K562 (cell line): ENCODE measurements around the gene LDB2. TPM values are rescaled to one million over a fixed set of nuclear protein-coding genes. Genes with fewer than 3 reads are reported as not detected.

Experiments
- ATAC-seq: fragments of 200-7000 bp; cut with Tn5 transposase; 3 replicates; pipeline ENCODE4 v1.9.1; 2020; ENCODE audit warnings: moderate library complexity
- BruUV-seq: library from RNA; stranded (reverse); fragments of 400-500 nt; replicated peaks from 2 replicates; lab custom pipeline; 2021; lab: Mats Ljungman, UMichigan
- CTCF ChIA-PET: fragments of 300-600 bp; formaldehyde crosslinking; extraction: SDS; loops from one replicate; lab custom pipeline; 2021; ENCODE audit warnings: low intra/inter-chr PET ratio; lab: Yijun Ruan, JAX
- POLR2A ChIA-PET: fragments of 300-600, 350-650 bp; sonication (Branson Sonifier 250); formaldehyde crosslinking; extraction: SDS; loops from one replicate; lab custom pipeline; 2021; ENCODE audit warnings: antibody characterized with exemption, inconsistent platforms; lab: Yijun Ruan, JAX
- DNase-seq, 4 experiments: peaks; one replicate each; pipeline versions ENCODE4 v3.0.0 to v3.0.0-alpha.2; 2011 to 2018; ENCODE audit warnings: low spot score in 3 of 4, mixed read lengths in 3 of 4; ENCODE audit errors: extremely low read depth in 1 of 4
- FAIRE-seq: peaks from 2 replicates; lab custom pipeline; 2011; peaks lifted over from hg19 to GRCh38; lab: Jason Lieb, UNC
- H2AFZ ChIP-seq: 2 replicates; pipeline ENCODE4 v1.6.0; 2011; ENCODE audit warnings: low read depth, low read length, control low read depth, inconsistent platforms
- H3K27ac ChIP-seq: fragments of 200-600 bp; 3 replicates; pipeline ENCODE4 v1.8.0; 2011; ENCODE audit warnings: low read depth, mild to moderate bottlenecking, control low read depth, inconsistent platforms, low read length, moderate library complexity, mixed read lengths; ENCODE audit errors: extremely low read depth
- H3K27me3 ChIP-seq, 2 experiments: fragments of 300-600 bp in 1 of 2; 2 replicates in 1 of 2; 3 replicates in 1 of 2; pipeline versions ENCODE4 v1.6.0 to v1.8.0; 2011; ENCODE audit warnings: inconsistent platforms in 2 of 2, low read length in 2 of 2, mild to moderate bottlenecking in 1 of 2, mixed read lengths in 1 of 2, moderate library complexity in 1 of 2; ENCODE audit not compliant: control insufficient read depth in 2 of 2, insufficient read depth in 2 of 2
- H3K36me3 ChIP-seq: fragments of 300-600 bp; 3 replicates; pipeline ENCODE4 v1.8.0; 2011; ENCODE audit warnings: mild to moderate bottlenecking, low read length, inconsistent platforms; ENCODE audit not compliant: control insufficient read depth, insufficient read depth
- H3K4me1 ChIP-seq, 2 experiments: fragments of 200-600 bp in 1 of 2; replicated peaks in 1 of 2; 2 replicates in 1 of 2; 3 replicates in 1 of 2; pipeline versions ENCODE4 v1.5.1 to v1.8.0; 2011; ENCODE audit warnings: inconsistent platforms in 2 of 2, low read length in 2 of 2, mild to moderate bottlenecking in 1 of 2, mixed read lengths in 1 of 2, moderate library complexity in 1 of 2; ENCODE audit not compliant: control insufficient read depth in 2 of 2, insufficient read depth in 2 of 2
- H3K4me2 ChIP-seq: 2 replicates; pipeline ENCODE4 v1.6.1; 2011; ENCODE audit warnings: low read length, control low read depth, inconsistent platforms, mixed read lengths; ENCODE audit not compliant: insufficient read depth
- H3K4me3 ChIP-seq: fragments of 200-600 bp; sonication (generic), shearing (Covaris generic); 2 replicates; pipeline ENCODE4 v1.5.1; 2016; ENCODE audit warnings: control low read depth, inconsistent platforms
- H3K79me2 ChIP-seq: fragments of 200-600 bp; 3 replicates; pipeline ENCODE4 v1.8.0; 2011; ENCODE audit warnings: low read length, inconsistent platforms; ENCODE audit not compliant: control insufficient read depth, insufficient read depth
- H3K9ac ChIP-seq, 2 experiments: 2 replicates each; pipeline versions ENCODE4 v1.6.0 to v1.6.1; 2011; ENCODE audit warnings: low read depth in 2 of 2, low read length in 2 of 2, control low read depth in 1 of 2, inconsistent platforms in 1 of 2, mild to moderate bottlenecking in 1 of 2, mixed read lengths in 1 of 2; ENCODE audit not compliant: insufficient read depth in 1 of 2
- H3K9me1 ChIP-seq: one replicate; pipeline ENCODE4 v1.6.0; 2011; ENCODE audit warnings: inconsistent platforms, mild to moderate bottlenecking, low read length, moderate library complexity; ENCODE audit not compliant: control insufficient read depth, insufficient read depth
- H3K9me3 ChIP-seq: replicated peaks from 2 replicates; pipeline ENCODE4 v1.5.1; 2011; ENCODE audit warnings: low read depth, low read length, inconsistent platforms; ENCODE audit not compliant: control insufficient read depth, insufficient read depth
- H4K20me1 ChIP-seq: replicated peaks from 2 replicates; pipeline ENCODE4 v1.6.1; 2011; ENCODE audit warnings: low read length, inconsistent platforms, mixed read lengths; ENCODE audit not compliant: control insufficient read depth, insufficient read depth
- ARHGAP35 ChIP-seq: fragments of 450-650 bp; IDR thresholded peaks from 2 replicates; pipeline ENCODE4 v1.6.1; 2018; ENCODE audit not compliant: partially characterized antibody
- ETV1 ChIP-seq: fragments of 450-650 bp; conservative IDR thresholded peaks from 2 replicates; pipeline ENCODE4 v1.6.1; 2016; ENCODE audit warnings: missing genetic modification characterization, control low read depth, low read depth, missing compliant biosample characterization
- GATAD2A ChIP-seq: fragments of 450-650 bp; IDR thresholded peaks from 2 replicates; pipeline ENCODE4 v1.6.1; 2017
- JUN ChIP-seq, 2 experiments: sonication (generic) in 1 of 2; formaldehyde crosslinking in 1 of 2; IDR thresholded peaks; 2 replicates each; pipeline versions ENCODE4 v1.6.1 to v1.8.0; 2012 to 2022; ENCODE audit warnings: borderline replicate concordance in 2 of 2, mild to moderate bottlenecking in 2 of 2, improper control_type of control experiment in 1 of 2, low read depth in 1 of 2, low read length in 1 of 2, missing genetic modification reagents in 1 of 2
- MAFF ChIP-seq: IDR thresholded peaks from 2 replicates; pipeline ENCODE4 v1.6.1; 2012; ENCODE audit warnings: low read length, improper control_type of control experiment
- NFRKB ChIP-seq: fragments of 450-650 bp; IDR thresholded peaks from 2 replicates; pipeline ENCODE4 v1.6.1; 2016; ENCODE audit warnings: low read depth
- PTTG1 ChIP-seq: fragments of 450-650 bp; IDR thresholded peaks from 2 replicates; pipeline ENCODE4 v1.6.1; 2016; ENCODE audit warnings: low read depth, mild to moderate bottlenecking, missing genetic modification characterization, missing compliant biosample characterization
- RHOXF2B ChIP-seq: fragments of 250-450 bp; sonication (Bioruptor Pico); conservative IDR thresholded peaks from 2 replicates; pipeline ENCODE4 v1.5.1; 2021
- SMC3 ChIP-seq: conservative IDR thresholded peaks from 2 replicates; pipeline ENCODE4 v1.6.1; 2011; ENCODE audit warnings: low read depth, low read length, improper control_type of control experiment; ENCODE audit not compliant: insufficient read depth
- TAF1 ChIP-seq: IDR thresholded peaks from 2 replicates; pipeline ENCODE4 v1.6.1; 2011; ENCODE audit warnings: mild to moderate bottlenecking, low read length, moderate library complexity; ENCODE audit not compliant: insufficient read depth, control insufficient read depth, severe bottlenecking; ENCODE audit errors: extremely low read depth
- TARDBP ChIP-seq: fragments of 450-650 bp; IDR thresholded peaks from 2 replicates; pipeline ENCODE4 v1.6.1; 2016
- YBX1 ChIP-seq: fragments of 450-650 bp; IDR thresholded peaks from 2 replicates; pipeline ENCODE4 v1.7.1; 2016; ENCODE audit warnings: mild to moderate bottlenecking
- ZBTB5 ChIP-seq: fragments of 450-650 bp; IDR thresholded peaks from 2 replicates; pipeline ENCODE4 v1.6.1; 2017; ENCODE audit warnings: antibody characterized with exemption
- ZNF232 ChIP-seq: sonication (generic); formaldehyde crosslinking; IDR thresholded peaks from 2 replicates; pipeline ENCODE4 v1.8.0; 2022; ENCODE audit warnings: mild to moderate bottlenecking, missing genetic modification reagents
- ZNF408 ChIP-seq: fragments of 250-450 bp; sonication (Bioruptor Pico); IDR thresholded peaks from 2 replicates; pipeline ENCODE4 v1.4.0; 2020; ENCODE audit warnings: low read depth, mild to moderate bottlenecking, moderate library complexity
- ZNF717 ChIP-seq: fragments of 250-450 bp; sonication (Bioruptor Pico); IDR thresholded peaks from 2 replicates; pipeline ENCODE4 v1.5.0; 2021
- WGBS: fragments of 100-300 bp; shearing (Covaris generic); methylation state at CpG from one replicate; pipeline ENCODE4 v1.1.6; 2016; ENCODE audit warnings: low coverage, mixed read lengths; ENCODE audit not compliant: insufficient coverage; ENCODE audit errors: missing lambda C conversion rate; 5-methylcytosine and 5-hydroxymethylcytosine counted together
- in situ Hi-C: fragments of 300-500 bp; cut with MboI; formaldehyde crosslinking; loops from 4 replicates; pipeline ENCODE4 v1.15.0; 2018; ENCODE audit warnings: inconsistent platforms, mixed read lengths
- intact Hi-C: fragments of 100-400 bp; cut with micrococcal nuclease; formaldehyde crosslinking; loops from 2 replicates; pipeline ENCODE4 v1.14.2; 2022
- polyA plus RNA-seq, 8 experiments: library from polyadenylated mRNA; depleted of rRNA in 4 of 8; stranded (reverse) in 5 of 8; unstranded in 3 of 8; fragments of >200 nt; fragmentation: Nextera tagmentation in 2 of 8; fragmentation: Illumina TruSeq in 1 of 8; extraction: Ambion mirVana in 2 of 8; extraction: Trizol in 1 of 8; gene quantifications; 2 replicates each; pipeline versions ENCODE4 v1.2.1 to v1.2.3, GENCODE V29; 2011 to 2014; ENCODE audit warnings: inconsistent platforms in 1 of 8, missing spikeins in 1 of 8
- total RNA-seq, 7 experiments: library from RNA; depleted of rRNA in 6 of 7; stranded (reverse); fragments of >200 nt in 6 of 7; fragmentation: Illumina TruSeq in 2 of 7; extraction: Trizol in 2 of 7; gene quantifications; 2 replicates each; pipeline versions ENCODE4 v1.2.1 to v1.2.3, GENCODE V29; 2011 to 2021; ENCODE audit warnings: low replicate concordance in 1 of 7

The LDB2 gene
- total and polyA plus RNA-seq, 9 of the 15 experiments (the other 6 are each of a cell fraction or from before 2014, with no cell fraction given), result 0.10 to 0.20 TPM; not detected in 7

- no peak for TF ChIP-seq ARHGAP35
- no peak for TF ChIP-seq MAFF
- no peak for TF ChIP-seq ZNF232 (CRISPR knock-in tag)
- TF ChIP-seq NFRKB, result no peak
- TF ChIP-seq RHOXF2B (CRISPR knock-in tag), result no peak
- TF ChIP-seq ETV1 (tag), result no peak
- no peak for TF ChIP-seq ZBTB5
- TF ChIP-seq JUN (IDR thresholded peaks at IDR 0.05; ENCODE audit: borderline replicate concordance, low read depth, low read length), result no peak
- no peak for TF ChIP-seq JUN (CRISPR knock-in tag; IDR thresholded peaks at IDR 0.05; ENCODE audit: borderline replicate concordance)
- no peak for TF ChIP-seq GATAD2A
- no peak for TF ChIP-seq YBX1
- no peak for TF ChIP-seq TAF1
- no peak for TF ChIP-seq ZNF717 (CRISPR knock-in tag)
- no peak for TF ChIP-seq TARDBP
- no peak for TF ChIP-seq SMC3
- TF ChIP-seq PTTG1, result no peak
- TF ChIP-seq ZNF408 (CRISPR knock-in tag), result no peak
- TF ChIP-seq, all 486 proteins: peak for 0
- no peaks in the 10 kb centered on the region for H3K9me3 ChIP-seq
- no peaks in the 10 kb centered on the region for H3K4me1 ChIP-seq
- H4K20me1 ChIP-seq, result 0 out of 2 replicates have a peak, but pooled peaks cover 3% of the 10 kb centered on the region
- no peaks in the 10 kb centered on the region for H3K27me3 ChIP-seq
- in situ Hi-C loops, result no loop called here
- H3K4me3 ChIP-seq, result no peak overlapping the region
- CTCF ChIA-PET, result no interaction called here
- no peaks in the 10 kb centered on the region for H3K36me3 ChIP-seq
- FAIRE-seq (no peak), DNase-seq (no peak), ATAC-seq (no peak)
- H2AFZ ChIP-seq, result no peak overlapping the region
- 0% methylated on average over 6 of the region's 6 CpGs for WGBS
- intact Hi-C loops, result no loop called here
- no peaks in the 10 kb centered on the region for H3K79me2 ChIP-seq
- no peaks in the 10 kb centered on the region for H3K9me1 ChIP-seq
- no peak overlapping the region for H3K4me2 ChIP-seq
- POLR2A ChIA-PET, result no interaction called here
- no peak overlapping the region for H3K9ac ChIP-seq
- BruUV-seq, result no TSS peak
- H3K27ac ChIP-seq, result no peak overlapping the region
Measured at GRCh38 chr4:16791460-16791859, 107.0 kb downstream of the LDB2 start.
